ENCODE data around the gene RHOF. TPM values are rescaled to one million over a fixed set of nuclear protein-coding genes. Genes with fewer than 3 reads are reported as not detected.
A peak's percentile ranks its signal among the peaks of the same experiment; 100 is the strongest.

Gene RHOF
- total and polyA plus RNA-seq, 5 donors from 2014 or later, result 80.4 to 149 (median 96.4) TPM

DNA sequence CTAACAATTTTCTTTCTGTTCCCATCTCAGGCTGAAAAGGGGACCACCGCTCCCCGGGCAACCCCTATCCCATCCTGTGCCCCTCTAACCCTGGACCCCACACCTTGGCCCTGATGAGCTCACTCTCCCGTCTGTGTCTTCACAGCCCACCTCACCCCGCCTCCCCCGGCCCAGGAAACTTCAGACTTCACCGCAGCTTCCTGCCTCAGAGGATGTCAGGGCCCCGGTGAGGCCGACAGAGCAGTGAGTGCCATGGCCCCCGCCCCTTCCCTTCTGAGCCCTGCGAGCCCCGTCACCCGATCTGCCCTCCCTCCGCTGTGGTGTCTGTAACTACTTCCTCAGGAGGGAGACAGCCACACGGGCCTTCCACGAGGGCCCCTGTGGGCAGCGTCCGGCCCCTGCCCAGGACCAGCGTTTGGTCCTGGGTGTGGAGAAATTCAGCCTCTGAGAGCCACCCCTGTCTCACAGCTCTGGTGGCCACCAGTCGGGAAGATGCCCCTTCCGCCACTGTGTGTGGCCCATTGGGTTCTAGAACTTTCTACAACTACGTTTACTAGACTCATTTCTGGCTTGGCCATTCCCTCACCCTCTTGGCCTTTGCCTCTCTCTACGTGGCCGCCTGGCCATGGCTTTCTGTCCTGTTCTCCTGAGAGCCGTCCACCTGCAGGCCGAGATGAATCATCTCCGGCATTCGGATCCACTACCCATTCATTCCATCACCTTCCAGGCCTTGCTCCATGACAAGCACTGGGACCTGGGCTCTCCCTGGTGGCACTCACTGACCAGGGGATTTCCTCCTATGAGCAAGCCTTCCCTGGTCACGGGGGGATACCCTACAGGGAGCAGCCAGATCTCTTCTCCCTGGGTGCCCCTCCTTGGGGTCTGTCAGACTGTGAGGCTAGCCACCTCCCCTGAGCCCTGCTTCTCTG, 3.4 kb downstream of the RHOF start:
- Mint-ChIP-seq H3K9me3 (no peaks in the 10 kb centered on the region), H3K27me3 (peaks cover 6% of the 10 kb centered on the region), H3K36me3 (peaks cover 7% of the 10 kb centered on the region), H3K4me1 (peaks cover 8 to 77% (median 48%) of the 10 kb centered on the region in 4 donors), H3K4me3 (peak overlapping the region; percentile 90 to 97 (median 94)), H3K27ac (peak overlapping the region; percentile 99 to 100 (median 99))
- Histone ChIP-seq H3K9me3 (ENCODE audit: control insufficient read depth in 2 of 2, low read length in 2 of 2) (no peaks in the 10 kb centered on the region), H3K27me3 (ENCODE audit: control insufficient read depth, insufficient read depth, low read length) (no peaks in the 10 kb centered on the region), H3K27ac (ENCODE audit: insufficient read depth, low read length, poor library complexity, severe bottlenecking) (peak overlapping the region; percentile 98), H3K4me1 (ENCODE audit: control insufficient read depth, insufficient read depth, low read length, poor library complexity, severe bottlenecking) (peaks cover 91% of the 10 kb centered on the region), H3K4me3 (ENCODE audit: low read depth, low read length) (peak overlapping the region; percentile 77), H3K36me3 (ENCODE audit: control insufficient read depth, insufficient read depth, low read length) (peaks cover 4% of the 10 kb centered on the region)
- ATAC-seq (ENCODE audit: low read depth in 2 of 2) (peak; percentile 75), DNase-seq (peak; percentile 92 to 98 (median 94))

DNA sequence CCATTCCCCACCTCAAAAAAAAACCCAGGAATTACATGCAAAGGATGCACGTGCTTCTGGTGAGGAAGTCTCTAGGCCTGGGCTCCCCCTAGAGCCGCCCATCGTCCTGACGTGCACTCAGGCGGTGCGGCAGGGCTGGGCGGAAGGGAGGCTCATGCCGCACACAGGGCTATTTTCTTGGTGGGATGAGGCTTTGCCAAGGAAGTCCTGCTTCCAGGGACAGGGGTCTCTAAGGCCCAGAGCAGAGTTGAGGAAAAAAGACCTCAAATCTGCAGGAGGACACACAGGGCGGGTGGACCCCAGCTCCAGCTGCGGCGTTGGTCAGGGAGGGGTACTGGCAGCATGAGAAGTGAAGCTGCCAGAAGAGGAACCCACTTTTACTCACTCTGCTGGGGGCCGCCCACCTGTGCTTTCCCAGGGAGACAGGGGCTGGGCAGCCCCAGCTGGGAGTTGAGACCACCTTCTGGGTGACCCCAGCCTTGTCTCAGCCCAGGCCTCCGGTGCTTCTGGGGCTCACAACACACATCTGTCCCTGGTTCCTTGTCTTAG, 4.2 kb downstream of the RHOF start:
- peaks cover 4% of the 10 kb centered on the region for H3K36me3 ChIP-seq (ENCODE audit: control insufficient read depth, insufficient read depth, low read length)
- Mint-ChIP-seq H3K9me3 (no peaks in the 10 kb centered on the region), H3K36me3 (peaks cover 11% of the 10 kb centered on the region), H3K4me1 (peaks cover 13 to 77% (median 48%) of the 10 kb centered on the region in 4 donors), H3K27me3 (no peaks in the 10 kb centered on the region), H3K27ac (peak overlapping the region; percentile 99 to 100 (median 99)), H3K4me3 (peak overlapping the region; percentile 90 to 97 (median 94))
- peak overlapping the region; percentile 98 for H3K27ac ChIP-seq (ENCODE audit: insufficient read depth, low read length, poor library complexity, severe bottlenecking)
- peak overlapping the region; percentile 74 for H3K4me3 ChIP-seq (ENCODE audit: low read depth, low read length)
- H3K27me3 ChIP-seq (ENCODE audit: control insufficient read depth, insufficient read depth, low read length), result no peaks in the 10 kb centered on the region
- peak; percentile 44 to 73 (median 50) for DNase-seq
- peaks cover 91% of the 10 kb centered on the region for H3K4me1 ChIP-seq (ENCODE audit: control insufficient read depth, insufficient read depth, low read length, poor library complexity, severe bottlenecking)
- no peaks in the 10 kb centered on the region for H3K9me3 ChIP-seq (ENCODE audit: control insufficient read depth in 2 of 2, low read length in 2 of 2)
- ATAC-seq (ENCODE audit: low read depth in 2 of 2), result peak; percentile 0

DNA sequence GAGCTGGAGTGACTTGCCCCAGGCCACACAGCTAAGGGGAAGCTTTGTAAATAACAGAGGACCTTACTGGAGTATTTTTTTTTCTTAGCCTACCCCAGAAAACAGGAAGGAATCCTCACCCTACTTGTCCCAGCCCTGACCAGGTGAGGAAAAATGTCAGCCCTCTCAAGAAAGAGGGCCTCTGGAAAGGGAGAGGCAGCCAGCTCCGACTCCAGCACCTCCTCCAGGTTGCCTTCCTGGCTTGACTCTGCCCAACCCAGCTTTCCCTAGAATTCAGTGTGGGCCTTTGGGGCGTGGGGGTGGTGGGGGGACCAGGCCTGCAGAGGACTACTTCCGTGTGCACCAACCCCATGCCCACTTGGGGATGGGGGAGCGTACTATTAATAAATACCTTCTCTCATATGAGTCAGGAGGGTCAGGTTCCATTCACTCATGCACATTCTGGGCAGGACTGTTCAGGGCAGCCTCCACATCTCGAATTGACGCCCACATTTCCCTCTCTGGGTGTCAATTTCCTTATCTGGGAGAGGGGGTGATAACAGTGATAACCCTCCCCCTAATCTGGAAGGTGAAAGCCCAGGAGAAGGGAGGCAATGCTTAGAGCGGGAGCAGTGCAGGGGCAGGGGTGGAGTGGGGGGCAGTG, 5.2 kb downstream of the RHOF start:
- Histone ChIP-seq H3K9me3 (ENCODE audit: control insufficient read depth in 2 of 2, low read length in 2 of 2) (no peaks in the 10 kb centered on the region), H3K27me3 (ENCODE audit: control insufficient read depth, insufficient read depth, low read length) (no peaks in the 10 kb centered on the region), H3K4me1 (ENCODE audit: control insufficient read depth, insufficient read depth, low read length, poor library complexity, severe bottlenecking) (peaks cover 92% of the 10 kb centered on the region), H3K36me3 (ENCODE audit: control insufficient read depth, insufficient read depth, low read length) (peaks cover 4% of the 10 kb centered on the region), H3K4me3 (ENCODE audit: low read depth, low read length) (peak overlapping the region; percentile 74), H3K27ac (ENCODE audit: insufficient read depth, low read length, poor library complexity, severe bottlenecking) (peak overlapping the region; percentile 98)
- Mint-ChIP-seq H3K4me3 (peak overlapping the region; percentile 90 to 97 (median 94)), H3K27ac (peak overlapping the region; percentile 97 to 100 (median 99)), H3K4me1 (peaks cover 19 to 86% (median 52%) of the 10 kb centered on the region in 4 donors), H3K9me3 (no peaks in the 10 kb centered on the region), H3K36me3 (peaks cover 15% of the 10 kb centered on the region), H3K27me3 (no peaks in the 10 kb centered on the region)
- DNase-seq (no peak), ATAC-seq (ENCODE audit: low read depth in 2 of 2) (no peak)

DNA sequence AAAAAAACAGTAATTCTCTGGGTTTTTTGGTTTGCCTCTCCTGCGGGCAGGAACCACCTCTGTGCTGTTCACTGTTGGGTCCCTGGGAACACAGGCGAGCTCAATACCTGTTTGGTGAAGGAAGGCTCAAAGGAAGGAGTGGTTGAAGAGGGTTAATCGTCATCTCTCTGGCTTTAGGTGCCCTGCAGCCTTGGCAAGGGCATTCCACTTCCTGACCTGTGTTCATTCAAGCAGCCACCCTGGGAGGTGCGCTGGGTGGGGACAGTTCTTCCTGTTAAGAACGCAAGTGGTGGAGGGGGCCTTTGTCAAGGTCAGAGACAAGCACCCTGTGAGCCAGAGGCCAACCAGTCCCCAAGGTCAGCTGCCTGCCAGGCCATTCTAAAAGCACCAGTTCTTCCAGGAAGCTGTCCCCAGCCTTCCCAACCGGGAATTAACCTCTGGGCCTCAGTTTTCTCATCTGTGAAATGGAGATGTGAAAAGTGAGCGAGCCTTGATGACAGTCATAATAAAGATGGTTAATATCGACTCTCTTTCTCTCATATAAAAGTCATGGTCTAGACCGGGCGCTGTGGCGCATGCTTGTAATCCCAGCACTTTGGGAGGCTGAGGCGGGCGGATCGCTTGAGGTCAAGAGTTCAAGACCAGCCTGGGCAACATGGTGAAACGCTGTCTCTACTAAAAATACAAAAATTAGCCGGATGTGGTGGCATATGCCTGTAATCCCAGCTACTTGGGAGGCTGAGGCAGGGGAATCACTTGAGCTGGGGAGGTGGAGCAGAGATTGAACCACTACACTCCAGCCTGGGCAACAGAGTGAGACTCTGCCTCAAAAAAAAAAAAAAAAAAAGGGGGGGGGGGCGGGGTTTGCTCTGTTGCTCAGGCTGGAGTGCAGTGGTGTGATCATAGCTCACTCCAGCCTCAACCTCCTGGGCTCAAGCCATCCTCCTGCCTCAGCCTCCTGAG, 6.1 kb downstream of the RHOF start:
- ATAC-seq (ENCODE audit: low read depth in 2 of 2), result no peak
- DNase-seq, result peak in 2 of 3 donors; percentile 58 to 86

DNA sequence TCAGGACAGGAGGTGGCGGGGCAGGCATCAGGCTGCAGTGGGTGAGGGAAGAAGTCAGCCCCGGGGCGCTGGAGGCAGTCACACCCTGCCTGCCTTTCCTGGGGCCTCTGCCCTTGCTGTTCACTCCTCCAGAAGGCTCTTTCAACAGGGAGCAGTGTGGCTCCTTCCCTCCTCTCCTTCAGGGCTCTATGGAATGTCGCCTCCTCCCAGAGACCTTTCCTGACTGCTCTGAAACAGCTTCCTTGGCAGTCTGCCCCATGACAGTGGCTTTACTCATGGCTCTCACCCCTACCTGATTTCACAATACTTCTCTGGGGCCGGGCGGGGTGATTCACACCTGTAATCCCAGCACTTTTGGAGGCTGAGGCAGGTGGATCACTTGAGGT, 7.1 kb downstream of the RHOF start:
- Mint-ChIP-seq H3K4me3 (peak overlapping the region; percentile 85 to 93 (median 92)), H3K27ac (peak overlapping the region; percentile 97 to 100 (median 99)), H3K9me3 (no peaks in the 10 kb centered on the region), H3K36me3 (peaks cover 21% of the 10 kb centered on the region), H3K27me3 (no peaks in the 10 kb centered on the region), H3K4me1 (peaks cover 25 to 95% (median 63%) of the 10 kb centered on the region in 4 donors)
- no peaks in the 10 kb centered on the region for H3K27me3 ChIP-seq (ENCODE audit: control insufficient read depth, insufficient read depth, low read length)
- peak in 1 of 3 donors; percentile 60 for DNase-seq
- H3K4me1 ChIP-seq (ENCODE audit: control insufficient read depth, insufficient read depth, low read length, poor library complexity, severe bottlenecking), result peaks cover 97% of the 10 kb centered on the region
- no peak for ATAC-seq (ENCODE audit: low read depth in 2 of 2)
- H3K4me3 ChIP-seq (ENCODE audit: low read depth, low read length), result peak overlapping the region; percentile 62
- H3K36me3 ChIP-seq (ENCODE audit: control insufficient read depth, insufficient read depth, low read length), result peaks cover 6% of the 10 kb centered on the region
- H3K9me3 ChIP-seq (ENCODE audit: control insufficient read depth in 2 of 2, low read length in 2 of 2), result no peaks in the 10 kb centered on the region
- peak overlapping the region; percentile 98 for H3K27ac ChIP-seq (ENCODE audit: insufficient read depth, low read length, poor library complexity, severe bottlenecking)

More for the DNA sequence above, 6.1 kb downstream of the RHOF start:
- Mint-ChIP-seq H3K27me3 (no peaks in the 10 kb centered on the region), H3K9me3 (no peaks in the 10 kb centered on the region), H3K27ac (peak overlapping the region; percentile 97 to 100 (median 99)), H3K36me3 (peaks cover 15% of the 10 kb centered on the region), H3K4me3 (peak overlapping the region; percentile 90 to 97 (median 93)), H3K4me1 (peaks cover 19 to 93% (median 56%) of the 10 kb centered on the region in 4 donors)
- H3K4me3 ChIP-seq (ENCODE audit: low read depth, low read length), result peak overlapping the region; percentile 74
- H3K36me3 ChIP-seq (ENCODE audit: control insufficient read depth, insufficient read depth, low read length), result peaks cover 7% of the 10 kb centered on the region
- H3K9me3 ChIP-seq (ENCODE audit: control insufficient read depth in 2 of 2, low read length in 2 of 2), result no peaks in the 10 kb centered on the region
- peak overlapping the region; percentile 98 for H3K27ac ChIP-seq (ENCODE audit: insufficient read depth, low read length, poor library complexity, severe bottlenecking)
- H3K27me3 ChIP-seq (ENCODE audit: control insufficient read depth, insufficient read depth, low read length), result no peaks in the 10 kb centered on the region
- peaks cover 97% of the 10 kb centered on the region for H3K4me1 ChIP-seq (ENCODE audit: control insufficient read depth, insufficient read depth, low read length, poor library complexity, severe bottlenecking)

DNA sequence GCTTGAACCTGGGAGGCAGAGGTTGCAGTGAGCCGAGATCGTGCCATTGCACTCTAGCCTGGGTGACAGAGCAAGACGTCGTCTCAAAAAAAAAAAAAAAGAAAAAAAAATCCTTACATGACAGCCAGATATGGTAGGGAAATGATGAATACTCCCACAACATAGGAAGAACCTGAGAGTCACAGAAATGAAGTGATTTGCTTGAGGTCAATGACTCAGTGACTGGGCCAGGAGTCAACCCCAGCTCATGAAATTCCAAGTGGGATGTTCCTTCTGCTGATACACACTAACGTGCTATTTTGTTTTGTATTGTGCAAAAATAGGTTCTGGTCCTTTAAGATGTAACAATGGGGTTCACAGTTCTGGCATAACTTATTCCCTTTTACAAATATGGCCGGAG, 9.0 kb downstream of the RHOF start:
- no peak for ATAC-seq (ENCODE audit: low read depth in 2 of 2)

More for the DNA sequence above, 9.0 kb downstream of the RHOF start:
- Histone ChIP-seq H3K9me3 (ENCODE audit: control insufficient read depth in 2 of 2, low read length in 2 of 2) (no peaks in the 10 kb centered on the region), H3K4me1 (ENCODE audit: control insufficient read depth, insufficient read depth, low read length, poor library complexity, severe bottlenecking) (peaks cover 87% of the 10 kb centered on the region), H3K36me3 (ENCODE audit: control insufficient read depth, insufficient read depth, low read length) (peaks cover 22% of the 10 kb centered on the region), H3K27ac (ENCODE audit: insufficient read depth, low read length, poor library complexity, severe bottlenecking) (peak overlapping the region; percentile 98), H3K4me3 (ENCODE audit: low read depth, low read length) (peak overlapping the region; percentile 78), H3K27me3 (ENCODE audit: control insufficient read depth, insufficient read depth, low read length) (no peaks in the 10 kb centered on the region)
- Mint-ChIP-seq H3K4me3 (peak overlapping the region; percentile 79 to 93 (median 88)), H3K36me3 (peaks cover 25% of the 10 kb centered on the region), H3K9me3 (no peaks in the 10 kb centered on the region), H3K27ac (peak overlapping the region; percentile 85 to 100 (median 97)), H3K4me1 (peaks cover 25 to 85% (median 51%) of the 10 kb centered on the region in 4 donors), H3K27me3 (no peaks in the 10 kb centered on the region)
- no peak for DNase-seq
